Activated T-cell treated with anti-CD3 and anti-CD28 coated beads for 1 hour (primary cell): ENCODE results near the gene PCSK1N.

Source experiments
- DNase-seq: peaks from one replicate; pipeline ENCODE4 v3.0.0-alpha.2; 2020; ENCODE audit warnings: low read depth

The PCSK1N gene

GRCh38 chrX:48789366-48790220 is 45.8 kb downstream of the PCSK1N start:
- no peak for DNase-seq

GRCh38 chrX:48787505-48788443 is 47.6 kb downstream of the PCSK1N start:
- DNase-seq, result no peak

GRCh38 chrX:48786825-48787504 is 48.4 kb downstream of the PCSK1N start:
- no peak for DNase-seq

- DNase-seq, result no peak
Measured at GRCh38 chrX:48786341-48786800, 49.0 kb downstream of the PCSK1N start, which contains the start of gene GATA1. TSS of gene GATA1 (plus strand) at chrX:48786590. CDS start at chrX:48791110, 4,520 bp downstream.

GRCh38 chrX:48785540-48786214 is 49.7 kb downstream of the PCSK1N start:
- DNase-seq, result no peak

DNA sequence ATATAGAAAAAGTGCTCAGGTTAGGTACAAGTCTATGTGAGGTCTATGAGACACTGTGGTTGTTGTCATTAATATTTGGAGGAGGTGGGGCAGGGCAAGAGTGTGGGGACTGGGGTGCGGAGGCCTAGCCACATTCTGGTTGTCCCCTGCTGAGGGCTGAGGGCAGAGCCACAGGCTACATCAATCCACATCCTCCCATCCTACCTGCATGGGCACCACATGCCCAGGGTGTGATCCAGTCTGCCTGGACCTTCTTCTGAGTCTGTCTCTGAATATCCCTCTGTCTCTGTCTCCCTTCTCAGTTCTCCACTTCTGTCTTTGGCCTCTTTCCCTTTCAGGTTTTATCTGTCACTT is 50.2 kb downstream of the PCSK1N start:
- DNase-seq, result no peak

- no peak for DNase-seq
Measured at GRCh38 chrX:48784726-48785125, 50.7 kb downstream of the PCSK1N start.

DNA sequence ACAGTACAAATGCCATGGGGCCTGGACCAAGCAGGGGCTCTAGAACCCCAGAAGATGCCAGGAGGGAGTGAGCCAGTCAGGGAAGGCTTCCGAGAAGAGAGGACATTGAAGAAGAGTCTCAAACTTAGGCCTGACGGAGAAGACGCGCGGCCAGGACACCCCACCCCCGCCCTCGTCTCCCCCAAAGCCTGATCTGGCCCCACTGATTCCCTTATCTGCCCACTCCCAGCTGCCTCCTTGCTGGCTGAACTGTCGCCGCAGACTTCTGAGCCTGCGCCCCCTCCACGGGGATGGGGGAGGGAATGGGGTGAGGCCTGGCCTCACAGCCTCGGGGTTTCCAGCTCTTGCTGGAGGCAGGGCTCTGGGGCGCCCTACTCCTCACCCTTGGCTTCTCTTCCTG is 52.6 kb downstream of the PCSK1N start:
- no peak for DNase-seq

DNA sequence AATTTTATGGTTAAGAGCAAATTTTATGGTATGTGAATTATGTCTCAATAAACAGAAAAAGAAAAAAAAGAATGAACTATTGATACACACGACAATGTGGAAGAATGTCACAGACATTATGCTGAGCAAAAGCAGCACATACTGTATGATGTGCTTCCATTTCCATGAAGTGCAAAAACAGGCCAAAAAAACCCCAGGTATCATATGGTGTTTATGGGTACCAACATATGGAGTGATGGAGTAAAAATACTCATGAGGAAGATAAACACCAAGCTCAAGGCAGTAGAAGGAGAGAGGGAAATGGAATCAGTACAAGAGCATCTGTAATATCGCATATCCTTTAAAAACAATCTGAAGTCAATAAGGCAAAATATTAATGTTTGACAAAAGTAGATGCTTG is 53.2 kb downstream of the PCSK1N start:
- DNase-seq, result no peak

- no peak for DNase-seq
Measured at GRCh38 chrX:48781705-48782104, 53.7 kb downstream of the PCSK1N start.
